Natural killer cell (primary cell): ENCODE data around the gene TMEM129. TPM values are rescaled to one million over a fixed set of nuclear protein-coding genes. Genes with fewer than 3 reads are reported as not detected.

Experiments
- ATAC-seq, 3 donors: fragments of 150-1000 bp in 2 of 3; fragments of 200-7000 bp in 1 of 3; cut with Tn5 transposase; 1 replicate in 1 of 3; 2 replicates in 2 of 3; pipeline ENCODE4 v1.10.0; 2021; ENCODE audit warnings: mild to moderate bottlenecking in 2 of 3, moderate library complexity in 2 of 3
- DNase-seq, 2 donors: peaks; one replicate each; pipeline versions ENCODE4 v3.0.0 to v3.0.0-alpha.2; 2013 to 2021; ENCODE audit warnings: mixed read lengths in 1 of 2
- H3K27ac ChIP-seq: one replicate; pipeline ENCODE4 v1.5.1; 2013; ENCODE audit warnings: mild to moderate bottlenecking, low read length
- H3K27me3 ChIP-seq: one replicate; pipeline ENCODE4 v1.6.1; 2013; ENCODE audit warnings: low read length; ENCODE audit not compliant: control insufficient read depth, insufficient read depth
- H3K36me3 ChIP-seq: one replicate; pipeline ENCODE4 v1.6.1; 2013; ENCODE audit warnings: low read length; ENCODE audit not compliant: control insufficient read depth, insufficient read depth
- H3K4me1 ChIP-seq: one replicate; pipeline ENCODE4 v1.6.1; 2013; ENCODE audit warnings: low read length; ENCODE audit not compliant: control insufficient read depth, insufficient read depth
- H3K4me3 ChIP-seq: one replicate; pipeline ENCODE4 v1.5.1; 2013; ENCODE audit warnings: low read length
- H3K9me3 ChIP-seq: one replicate; pipeline ENCODE4 v1.6.1; 2013; ENCODE audit warnings: low read length; ENCODE audit not compliant: control insufficient read depth, insufficient read depth
- H3K27ac Mint-ChIP-seq, 2 donors: one replicate each; pipeline ENCODE4 v1.8.0; 2022; ENCODE audit warnings: mild to moderate bottlenecking in 2 of 2, mixed read lengths in 2 of 2, moderate library complexity in 1 of 2
- H3K27me3 Mint-ChIP-seq, 2 donors: one replicate each; pipeline ENCODE4 v1.8.0; 2022; ENCODE audit warnings: low read depth in 2 of 2, mixed read lengths in 2 of 2
- H3K36me3 Mint-ChIP-seq: one replicate; pipeline ENCODE4 v1.8.0; 2022; ENCODE audit warnings: mixed read lengths
- H3K4me1 Mint-ChIP-seq, 2 donors: one replicate each; pipeline ENCODE4 v1.8.0; 2022; ENCODE audit warnings: mixed read lengths in 2 of 2
- H3K4me3 Mint-ChIP-seq: one replicate; pipeline ENCODE4 v1.8.0; 2022; ENCODE audit warnings: mild to moderate bottlenecking, moderate library complexity, mixed read lengths
- H3K9me3 Mint-ChIP-seq, 2 donors: one replicate each; pipeline ENCODE4 v1.8.0; 2022; ENCODE audit warnings: mixed read lengths in 2 of 2
- WGBS: methylation state at CpG from one replicate; pipeline ENCODE4 v1.1.7; 2013; ENCODE audit warnings: missing lambda C conversion rate; ENCODE audit not compliant: insufficient coverage; 5-methylcytosine and 5-hydroxymethylcytosine counted together
- intact Hi-C: fragments of 100-400 bp; cut with micrococcal nuclease; formaldehyde crosslinking; loops from one replicate; pipeline ENCODE4 v1.14.2; 2022
- total RNA-seq, 4 donors: library from RNA; stranded (reverse); fragments of 120-200 nt in 1 of 4; gene quantifications; one replicate each; pipeline versions ENCODE4 v1.2.3 to v1.2.4, GENCODE V29; 2013 to 2022
- TF ChIP-seq, protein P1 (sequence below): fragments of 200-600 bp; IDR thresholded peaks from one replicate; pipeline ENCODE4 v1.8.0; 2022; ENCODE audit warnings: antibody characterized with exemption

Gene TMEM129
- total RNA-seq, 3 donors from 2014 or later (not counting 1 experiment from before 2014, with no cell fraction given): 18.2 to 26.9 (median 20.8) TPM

GRCh38 chr4:1670279-1670678 is 50.8 kb downstream of the TMEM129 start:
- ATAC-seq: no peak
- no peak for DNase-seq
- TF ChIP-seq, protein P1, sequence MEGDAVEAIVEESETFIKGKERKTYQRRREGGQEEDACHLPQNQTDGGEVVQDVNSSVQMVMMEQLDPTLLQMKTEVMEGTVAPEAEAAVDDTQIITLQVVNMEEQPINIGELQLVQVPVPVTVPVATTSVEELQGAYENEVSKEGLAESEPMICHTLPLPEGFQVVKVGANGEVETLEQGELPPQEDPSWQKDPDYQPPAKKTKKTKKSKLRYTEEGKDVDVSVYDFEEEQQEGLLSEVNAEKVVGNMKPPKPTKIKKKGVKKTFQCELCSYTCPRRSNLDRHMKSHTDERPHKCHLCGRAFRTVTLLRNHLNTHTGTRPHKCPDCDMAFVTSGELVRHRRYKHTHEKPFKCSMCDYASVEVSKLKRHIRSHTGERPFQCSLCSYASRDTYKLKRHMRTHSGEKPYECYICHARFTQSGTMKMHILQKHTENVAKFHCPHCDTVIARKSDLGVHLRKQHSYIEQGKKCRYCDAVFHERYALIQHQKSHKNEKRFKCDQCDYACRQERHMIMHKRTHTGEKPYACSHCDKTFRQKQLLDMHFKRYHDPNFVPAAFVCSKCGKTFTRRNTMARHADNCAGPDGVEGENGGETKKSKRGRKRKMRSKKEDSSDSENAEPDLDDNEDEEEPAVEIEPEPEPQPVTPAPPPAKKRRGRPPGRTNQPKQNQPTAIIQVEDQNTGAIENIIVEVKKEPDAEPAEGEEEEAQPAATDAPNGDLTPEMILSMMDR: no peak
- intact Hi-C loops: no loop called here
- Histone ChIP-seq H3K4me3 (no peak overlapping the region), H3K9me3 (no peaks in the 10 kb centered on the region), H3K27me3 (no peaks in the 10 kb centered on the region), H3K36me3 (no peaks in the 10 kb centered on the region), H3K27ac (no peak overlapping the region), H3K4me1 (no peaks in the 10 kb centered on the region)
- peaks cover 0 to 2% of the 10 kb centered on the region in 2 donors for H3K27me3 Mint-ChIP-seq
- 91% methylated on average over 11 of the region's 11 CpGs for WGBS
- H3K27ac Mint-ChIP-seq: no peak overlapping the region
- H3K4me1 Mint-ChIP-seq: no peaks in the 10 kb centered on the region
- H3K36me3 Mint-ChIP-seq: no peaks in the 10 kb centered on the region
- H3K9me3 Mint-ChIP-seq: no peaks in the 10 kb centered on the region
- H3K4me3 Mint-ChIP-seq: no peak overlapping the region

GRCh38 chr4:1669850-1670249 is 51.3 kb downstream of the TMEM129 start:
- H3K4me1 ChIP-seq: no peaks in the 10 kb centered on the region
- H3K27me3 ChIP-seq: no peaks in the 10 kb centered on the region
- Mint-ChIP-seq H3K4me1 (no peaks in the 10 kb centered on the region), H3K36me3 (no peaks in the 10 kb centered on the region), H3K27ac (no peak overlapping the region), H3K9me3 (no peaks in the 10 kb centered on the region), H3K4me3 (no peak overlapping the region), H3K27me3 (peaks cover 0 to under 1% of the 10 kb centered on the region in 2 donors)
- H3K9me3 ChIP-seq: no peaks in the 10 kb centered on the region
- DNase-seq: no peak
- WGBS: 94% methylated on average over 21 of the region's 21 CpGs
- no peak overlapping the region for H3K4me3 ChIP-seq
- ATAC-seq: no peak
- no peaks in the 10 kb centered on the region for H3K36me3 ChIP-seq
- TF ChIP-seq, protein P1: no peak
- intact Hi-C loops: no loop called here
- H3K27ac ChIP-seq: no peak overlapping the region

- ATAC-seq (no peak), DNase-seq (no peak)
- intact Hi-C loops: no loop called here
- H3K9me3 Mint-ChIP-seq: no peaks in the 10 kb centered on the region
- 90% methylated on average over 12 of the region's 12 CpGs for WGBS
- Histone ChIP-seq H3K36me3 (no peaks in the 10 kb centered on the region), H3K27me3 (no peaks in the 10 kb centered on the region), H3K27ac (no peak overlapping the region), H3K4me1 (no peaks in the 10 kb centered on the region), H3K4me3 (no peak overlapping the region), H3K9me3 (no peaks in the 10 kb centered on the region)
- no peaks in the 10 kb centered on the region for H3K36me3 Mint-ChIP-seq
- TF ChIP-seq, protein P1: no peak
- no peak overlapping the region for H3K27ac Mint-ChIP-seq
- H3K4me3 Mint-ChIP-seq: no peak overlapping the region
- H3K4me1 Mint-ChIP-seq: no peaks in the 10 kb centered on the region
- no peaks in the 10 kb centered on the region for H3K27me3 Mint-ChIP-seq
Measured at GRCh38 chr4:1669270-1669669, 51.9 kb downstream of the TMEM129 start.

- H3K9me3 ChIP-seq: no peaks in the 10 kb centered on the region
- no peaks in the 10 kb centered on the region for H3K36me3 Mint-ChIP-seq
- intact Hi-C loops: no loop called here
- no peaks in the 10 kb centered on the region for H3K36me3 ChIP-seq
- no peaks in the 10 kb centered on the region for H3K27me3 ChIP-seq
- ATAC-seq (no peak), DNase-seq (no peak)
- no peaks in the 10 kb centered on the region for H3K27me3 Mint-ChIP-seq
- no peaks in the 10 kb centered on the region for H3K9me3 Mint-ChIP-seq
- 92% methylated on average over 8 of the region's 8 CpGs for WGBS
- no peak overlapping the region for H3K27ac ChIP-seq
- no peaks in the 10 kb centered on the region for H3K4me1 Mint-ChIP-seq
- no peak overlapping the region for H3K4me3 Mint-ChIP-seq
- TF ChIP-seq, protein P1: no peak
- H3K4me3 ChIP-seq: no peak overlapping the region
- no peaks in the 10 kb centered on the region for H3K4me1 ChIP-seq
- no peak overlapping the region for H3K27ac Mint-ChIP-seq
Measured at GRCh38 chr4:1668488-1668840, 52.7 kb downstream of the TMEM129 start.
